Gastroesophageal sphincter (tissue), 3 donors: ENCODE data around the gene TSPAN4.

ENCODE experiments used
- POLR2A ChIP-seq, 2 donors: fragments of 450-650 bp; IDR thresholded peaks; one replicate each; pipeline ENCODE4 v1.6.1; 2017; ENCODE audit warnings: antibody characterized with exemption in 2 of 2, mild to moderate bottlenecking in 2 of 2, moderate library complexity in 1 of 2
- POLR2AphosphoS5 ChIP-seq: sonication (generic); formaldehyde crosslinking; IDR thresholded peaks from one replicate; pipeline ENCODE4 v1.6.1; 2017; ENCODE audit warnings: antibody characterized with exemption
- TF ChIP-seq, protein P1 (sequence below), 4 experiments: fragments of 200-600 bp in 2 of 4; fragments of 450-650 bp in 2 of 4; sonication (generic) in 1 of 4; IDR thresholded peaks; one replicate each; pipeline ENCODE4 v1.5.1; 2017 to 2019; ENCODE audit warnings: antibody characterized with exemption in 4 of 4, mild to moderate bottlenecking in 2 of 4, moderate library complexity in 2 of 4

DNA sequence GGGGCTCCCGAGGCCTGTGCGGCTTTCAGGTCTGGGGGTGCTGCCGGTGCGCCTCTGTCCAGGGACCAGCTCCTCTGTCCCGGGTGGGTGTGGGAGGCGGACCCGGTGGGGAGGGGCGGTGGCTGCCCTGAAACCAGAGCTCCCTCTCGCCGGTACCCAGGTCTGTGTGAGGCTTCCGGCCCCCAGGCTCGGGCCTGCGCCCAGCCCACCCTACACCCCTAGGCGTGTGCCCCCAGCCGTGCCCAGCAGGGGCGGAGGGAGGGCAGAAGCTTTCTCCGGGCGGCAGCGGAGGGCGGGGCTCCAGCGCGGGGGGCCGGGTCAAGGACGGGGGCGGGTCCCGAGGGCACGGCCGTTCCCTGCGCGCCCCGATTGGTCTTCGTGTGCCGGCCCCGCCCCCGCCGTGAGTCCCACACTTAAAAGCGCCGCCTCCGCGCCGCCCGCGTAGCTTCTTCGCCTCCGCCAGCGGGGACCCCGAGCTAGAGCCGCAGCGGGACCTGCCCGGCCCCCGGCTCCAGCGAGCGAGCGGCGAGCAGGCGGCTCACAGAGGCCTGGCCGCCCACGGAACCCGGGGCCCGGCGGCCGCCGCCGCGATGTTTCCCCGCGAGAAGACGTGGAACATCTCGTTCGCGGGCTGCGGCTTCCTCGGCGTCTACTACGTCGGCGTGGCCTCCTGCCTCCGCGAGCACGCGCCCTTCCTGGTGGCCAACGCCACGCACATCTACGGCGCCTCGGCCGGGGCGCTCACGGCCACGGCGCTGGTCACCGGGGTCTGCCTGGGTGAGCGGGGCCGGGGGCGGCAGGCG, 23.3 kb upstream of the TSPAN4 start:
- peak; percentile 86 for TF ChIP-seq POLR2AphosphoS5
- TF ChIP-seq, protein P1, sequence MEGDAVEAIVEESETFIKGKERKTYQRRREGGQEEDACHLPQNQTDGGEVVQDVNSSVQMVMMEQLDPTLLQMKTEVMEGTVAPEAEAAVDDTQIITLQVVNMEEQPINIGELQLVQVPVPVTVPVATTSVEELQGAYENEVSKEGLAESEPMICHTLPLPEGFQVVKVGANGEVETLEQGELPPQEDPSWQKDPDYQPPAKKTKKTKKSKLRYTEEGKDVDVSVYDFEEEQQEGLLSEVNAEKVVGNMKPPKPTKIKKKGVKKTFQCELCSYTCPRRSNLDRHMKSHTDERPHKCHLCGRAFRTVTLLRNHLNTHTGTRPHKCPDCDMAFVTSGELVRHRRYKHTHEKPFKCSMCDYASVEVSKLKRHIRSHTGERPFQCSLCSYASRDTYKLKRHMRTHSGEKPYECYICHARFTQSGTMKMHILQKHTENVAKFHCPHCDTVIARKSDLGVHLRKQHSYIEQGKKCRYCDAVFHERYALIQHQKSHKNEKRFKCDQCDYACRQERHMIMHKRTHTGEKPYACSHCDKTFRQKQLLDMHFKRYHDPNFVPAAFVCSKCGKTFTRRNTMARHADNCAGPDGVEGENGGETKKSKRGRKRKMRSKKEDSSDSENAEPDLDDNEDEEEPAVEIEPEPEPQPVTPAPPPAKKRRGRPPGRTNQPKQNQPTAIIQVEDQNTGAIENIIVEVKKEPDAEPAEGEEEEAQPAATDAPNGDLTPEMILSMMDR (IDR thresholded peaks at IDR 0.05), result peak in 3 of 4 experiments; percentile 15 to 54 (median 46)
- TF ChIP-seq POLR2A (IDR thresholded peaks at IDR 0.05), result peak; percentile 96
